K562 (cell line): ENCODE measurements around the gene ADCY4. TPM values are rescaled to one million over a fixed set of nuclear protein-coding genes. Genes with fewer than 3 reads are reported as not detected.
A peak's percentile ranks its signal among the peaks of the same experiment; 100 is the strongest.

ENCODE experiments used
- CBFA2T2 ChIP-seq: fragments of 450-650 bp; conservative IDR thresholded peaks from 2 replicates; pipeline ENCODE4 v1.6.1; 2017; ENCODE audit warnings: mild to moderate bottlenecking
- CEBPB ChIP-seq: fragments of 450-650 bp; IDR thresholded peaks from 2 replicates; pipeline ENCODE4 v1.6.1; 2016; ENCODE audit warnings: missing genetic modification characterization, missing compliant biosample characterization
- FOXK1 ChIP-seq: sonication (generic); formaldehyde crosslinking; IDR thresholded peaks from 2 replicates; pipeline ENCODE4 v1.8.0; 2022; ENCODE audit warnings: missing genetic modification reagents, mild to moderate bottlenecking, borderline replicate concordance
- HDAC3 ChIP-seq: fragments of 450-650 bp; IDR thresholded peaks from 2 replicates; pipeline ENCODE4 v1.6.1; 2018; ENCODE audit warnings: borderline replicate concordance, mild to moderate bottlenecking, moderate library complexity; ENCODE audit not compliant: partially characterized antibody
- KHSRP ChIP-seq: fragments of 450-650 bp; IDR thresholded peaks from 2 replicates; pipeline ENCODE4 v1.6.1; 2017
- NFYB ChIP-seq: IDR thresholded peaks from 2 replicates; pipeline ENCODE4 v1.6.1; 2011; ENCODE audit warnings: mild to moderate bottlenecking, moderate library complexity; ENCODE audit not compliant: insufficient read length; ENCODE audit errors: extremely low read depth
- NUFIP1 ChIP-seq: fragments of 450-650 bp; IDR thresholded peaks from 2 replicates; pipeline ENCODE4 v1.6.1; 2018; ENCODE audit not compliant: partially characterized antibody
- PCBP2 ChIP-seq: fragments of 200-400 bp; formaldehyde crosslinking; IDR thresholded peaks from 2 replicates; pipeline ENCODE4 v1.6.1; 2018; ENCODE audit warnings: low read length, low read depth, mild to moderate bottlenecking, moderate library complexity; ENCODE audit not compliant: poor library complexity, severe bottlenecking
- PHF21A ChIP-seq: fragments of 450-650 bp; IDR thresholded peaks from 2 replicates; pipeline ENCODE4 v1.6.1; 2017; ENCODE audit warnings: low read depth, borderline replicate concordance
- RBM17 ChIP-seq: fragments of 200-400 bp; formaldehyde crosslinking; IDR thresholded peaks from 2 replicates; pipeline ENCODE4 v1.6.1; 2017; ENCODE audit warnings: low read depth, mild to moderate bottlenecking, low read length, borderline replicate concordance
- RCOR1 ChIP-seq, 2 experiments: IDR thresholded peaks; 2 replicates each; pipeline ENCODE4 v1.6.1; 2012; ENCODE audit warnings: low read depth in 2 of 2, low read length in 2 of 2, borderline replicate concordance in 1 of 2, improper control_type of control experiment in 1 of 2
- SMAD4 ChIP-seq: fragments of 250-450 bp; sonication (Bioruptor Pico); conservative IDR thresholded peaks from 2 replicates; pipeline ENCODE4 v1.8.0; 2021; ENCODE audit warnings: inconsistent platforms, mild to moderate bottlenecking, moderate library complexity
- SNRNP70 ChIP-seq: fragments of 200-400 bp; formaldehyde crosslinking; optimal IDR thresholded peaks from 2 replicates; pipeline ENCODE3; 2017; ENCODE audit warnings: low read depth, low read length
- TAF7 ChIP-seq: fragments of 450-650 bp; IDR thresholded peaks from 2 replicates; pipeline ENCODE4 v1.6.1; 2016; ENCODE audit warnings: missing genetic modification characterization, missing compliant biosample characterization
- ZMIZ1 ChIP-seq, 2 experiments: fragments of 150-350 bp in 1 of 2; IDR thresholded peaks; 2 replicates each; pipeline ENCODE4 v1.6.1; 2012 to 2016; ENCODE audit warnings: low read depth in 2 of 2, low read length in 2 of 2, mild to moderate bottlenecking in 1 of 2, moderate library complexity in 1 of 2
- ZNF174 ChIP-seq: fragments of 250-450 bp; sonication (Bioruptor Pico); IDR thresholded peaks from 2 replicates; pipeline ENCODE4 v1.4.0; 2020; ENCODE audit warnings: mild to moderate bottlenecking
- ZNF24 ChIP-seq: fragments of 450-650 bp; IDR thresholded peaks from 2 replicates; pipeline ENCODE4 v1.6.1; 2016
- polyA plus RNA-seq, 8 experiments: library from polyadenylated mRNA; depleted of rRNA in 4 of 8; stranded (reverse) in 5 of 8; unstranded in 3 of 8; fragments of >200 nt; fragmentation: Nextera tagmentation in 2 of 8; fragmentation: Illumina TruSeq in 1 of 8; extraction: Ambion mirVana in 2 of 8; extraction: Trizol in 1 of 8; gene quantifications; 2 replicates each; pipeline versions ENCODE4 v1.2.1 to v1.2.3, GENCODE V29; 2011 to 2014; ENCODE audit warnings: inconsistent platforms in 1 of 8, missing spikeins in 1 of 8
- total RNA-seq, 7 experiments: library from RNA; depleted of rRNA in 6 of 7; stranded (reverse); fragments of >200 nt in 6 of 7; fragmentation: Illumina TruSeq in 2 of 7; extraction: Trizol in 2 of 7; gene quantifications; 2 replicates each; pipeline versions ENCODE4 v1.2.1 to v1.2.3, GENCODE V29; 2011 to 2021; ENCODE audit warnings: low replicate concordance in 1 of 7
- TF ChIP-seq, protein P1 (sequence below): sonication (generic); formaldehyde crosslinking; IDR thresholded peaks from 2 replicates; pipeline ENCODE4 v1.8.0; 2023; ENCODE audit warnings: mild to moderate bottlenecking, missing genetic modification reagents
- TF ChIP-seq, protein P2 (sequence below): fragments of 450-650 bp; IDR thresholded peaks from 2 replicates; pipeline ENCODE4 v1.6.1; 2016; ENCODE audit warnings: antibody characterized with exemption

Gene ADCY4
- total and polyA plus RNA-seq, 9 of the 15 experiments (the other 6 are each of a cell fraction or from before 2014, with no cell fraction given) = 0.04 to 0.31 (median 0.15) TPM; not detected in 2

DNA sequence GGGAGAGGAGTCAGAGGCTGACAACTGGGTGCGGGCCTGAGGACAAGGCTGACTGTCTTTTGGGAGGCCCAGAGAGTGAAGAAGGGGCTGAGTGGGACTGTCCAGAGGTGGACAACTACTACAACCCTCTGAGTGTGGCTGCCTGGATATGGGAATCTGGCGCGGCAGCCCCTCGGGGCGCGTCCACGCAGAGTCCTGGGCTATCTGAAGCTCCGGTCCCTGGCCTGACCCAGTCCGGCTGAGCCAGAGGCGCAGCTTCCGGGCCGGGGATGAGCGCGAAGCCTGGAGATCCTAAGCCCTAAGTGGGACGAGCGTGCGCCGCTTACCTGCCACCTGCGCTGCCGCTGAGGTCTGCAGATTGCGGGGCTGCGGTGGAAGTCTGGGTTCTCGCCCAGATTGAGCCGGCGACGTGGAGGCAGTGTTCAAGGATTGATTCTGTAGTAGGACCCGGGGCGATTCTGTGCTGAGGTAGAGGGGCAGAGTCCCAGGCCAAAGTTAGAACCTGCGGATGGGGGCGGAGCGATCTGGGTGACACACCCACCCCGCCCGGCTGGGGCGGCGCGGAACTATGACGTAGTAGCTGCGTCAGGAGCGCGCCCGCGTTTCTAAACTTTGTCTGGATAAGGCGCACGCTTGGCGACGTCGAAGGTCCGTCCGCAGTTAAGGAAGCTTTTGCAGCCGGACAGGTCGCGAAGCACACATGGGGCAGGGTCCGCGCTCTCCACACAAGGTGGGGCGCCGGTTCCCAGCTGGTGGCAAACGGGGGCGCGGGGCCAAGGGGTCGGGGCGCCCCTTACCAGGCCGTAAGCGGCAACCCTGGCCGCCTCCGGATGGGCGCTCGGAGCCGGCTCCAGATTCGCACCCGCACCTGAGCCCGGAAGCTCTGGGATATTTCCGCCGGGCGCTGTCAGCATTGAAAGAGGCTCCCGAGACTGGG, 35.3 kb downstream of the ADCY4 start, which contains the start of the genes DHRS1 and NOP9 (continued):
- TF ChIP-seq ZNF174 (no peak), NUFIP1 (no peak), NFYB (no peak), TAF7 (tag) (no peak), ZMIZ1 (IDR thresholded peaks at IDR 0.05; ENCODE audit: low read depth in 2 of 2, low read length in 2 of 2) (0 out of 4 replicates have a peak, but pooled peaks of 1 of the 2 experiments have one; percentile 11), PHF21A (no peak), RCOR1 (IDR thresholded peaks at IDR 0.05; ENCODE audit: borderline replicate concordance in 1 of 2, low read depth in 2 of 2, low read length in 2 of 2) (no peak), ZNF24 (no peak), HDAC3 (no peak), FOXK1 (CRISPR knock-in tag) (no peak), CEBPB (no peak), PCBP2 (no peak), SMAD4 (no peak), CBFA2T2 (no peak), RBM17 (no peak), KHSRP (peak; percentile 94), SNRNP70 (no peak)
- TF ChIP-seq, protein P1, sequence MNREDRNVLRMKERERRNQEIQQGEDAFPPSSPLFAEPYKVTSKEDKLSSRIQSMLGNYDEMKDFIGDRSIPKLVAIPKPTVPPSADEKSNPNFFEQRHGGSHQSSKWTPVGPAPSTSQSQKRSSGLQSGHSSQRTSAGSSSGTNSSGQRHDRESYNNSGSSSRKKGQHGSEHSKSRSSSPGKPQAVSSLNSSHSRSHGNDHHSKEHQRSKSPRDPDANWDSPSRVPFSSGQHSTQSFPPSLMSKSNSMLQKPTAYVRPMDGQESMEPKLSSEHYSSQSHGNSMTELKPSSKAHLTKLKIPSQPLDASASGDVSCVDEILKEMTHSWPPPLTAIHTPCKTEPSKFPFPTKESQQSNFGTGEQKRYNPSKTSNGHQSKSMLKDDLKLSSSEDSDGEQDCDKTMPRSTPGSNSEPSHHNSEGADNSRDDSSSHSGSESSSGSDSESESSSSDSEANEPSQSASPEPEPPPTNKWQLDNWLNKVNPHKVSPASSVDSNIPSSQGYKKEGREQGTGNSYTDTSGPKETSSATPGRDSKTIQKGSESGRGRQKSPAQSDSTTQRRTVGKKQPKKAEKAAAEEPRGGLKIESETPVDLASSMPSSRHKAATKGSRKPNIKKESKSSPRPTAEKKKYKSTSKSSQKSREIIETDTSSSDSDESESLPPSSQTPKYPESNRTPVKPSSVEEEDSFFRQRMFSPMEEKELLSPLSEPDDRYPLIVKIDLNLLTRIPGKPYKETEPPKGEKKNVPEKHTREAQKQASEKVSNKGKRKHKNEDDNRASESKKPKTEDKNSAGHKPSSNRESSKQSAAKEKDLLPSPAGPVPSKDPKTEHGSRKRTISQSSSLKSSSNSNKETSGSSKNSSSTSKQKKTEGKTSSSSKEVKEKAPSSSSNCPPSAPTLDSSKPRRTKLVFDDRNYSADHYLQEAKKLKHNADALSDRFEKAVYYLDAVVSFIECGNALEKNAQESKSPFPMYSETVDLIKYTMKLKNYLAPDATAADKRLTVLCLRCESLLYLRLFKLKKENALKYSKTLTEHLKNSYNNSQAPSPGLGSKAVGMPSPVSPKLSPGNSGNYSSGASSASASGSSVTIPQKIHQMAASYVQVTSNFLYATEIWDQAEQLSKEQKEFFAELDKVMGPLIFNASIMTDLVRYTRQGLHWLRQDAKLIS (CRISPR knock-in tag) = no peak
- TF ChIP-seq, protein P2, sequence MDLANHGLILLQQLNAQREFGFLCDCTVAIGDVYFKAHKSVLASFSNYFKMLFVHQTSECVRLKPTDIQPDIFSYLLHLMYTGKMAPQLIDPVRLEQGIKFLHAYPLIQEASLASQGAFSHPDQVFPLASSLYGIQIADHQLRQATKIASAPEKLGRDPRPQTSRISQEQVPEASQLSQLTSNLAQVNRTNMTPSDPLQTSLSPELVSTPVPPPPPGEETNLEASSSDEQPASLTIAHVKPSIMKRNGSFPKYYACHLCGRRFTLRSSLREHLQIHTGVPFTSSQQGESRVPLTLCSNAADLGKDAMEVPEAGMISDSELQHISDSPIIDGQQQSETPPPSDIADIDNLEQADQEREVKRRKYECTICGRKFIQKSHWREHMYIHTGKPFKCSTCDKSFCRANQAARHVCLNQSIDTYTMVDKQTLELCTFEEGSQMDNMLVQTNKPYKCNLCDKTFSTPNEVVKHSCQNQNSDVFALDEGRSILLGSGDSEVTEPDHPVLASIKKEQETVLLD = no peak
